Liver (tissue), 9 donors: Measurements from ENCODE around the gene SLC30A3. TPM values are rescaled to one million over a fixed set of nuclear protein-coding genes. Genes with fewer than 3 reads are reported as not detected.

Experiments used
- DNase-seq: peaks from one replicate; pipeline ENCODE4 v3.0.0-alpha.2; 2017; ENCODE audit warnings: low spot score
- H3K27ac ChIP-seq, 2 donors: one replicate each; pipeline ENCODE4 v1.7.0; 2013; ENCODE audit warnings: inconsistent platforms in 2 of 2, low read length in 2 of 2, control low read depth in 1 of 2, low read depth in 1 of 2, mild to moderate bottlenecking in 1 of 2
- H3K27me3 ChIP-seq, 4 donors: one replicate each; pipeline versions ENCODE4 v1.6.1 to v1.7.0; 2013; ENCODE audit warnings: low read length in 3 of 4, inconsistent platforms in 1 of 4, mild to moderate bottlenecking in 1 of 4, moderate library complexity in 1 of 4; ENCODE audit not compliant: control insufficient read depth in 4 of 4, insufficient read depth in 4 of 4
- H3K36me3 ChIP-seq, 4 donors: one replicate each; pipeline versions ENCODE4 v1.6.1 to v1.7.0; 2013; ENCODE audit warnings: low read length in 3 of 4, mild to moderate bottlenecking in 3 of 4, low read depth in 1 of 4, moderate library complexity in 1 of 4; ENCODE audit not compliant: control insufficient read depth in 4 of 4, insufficient read depth in 3 of 4
- H3K4me1 ChIP-seq, 4 donors: one replicate each; pipeline versions ENCODE4 v1.6.1 to v1.7.0; 2013; ENCODE audit warnings: low read length in 3 of 4, mild to moderate bottlenecking in 3 of 4, moderate library complexity in 1 of 4; ENCODE audit not compliant: control insufficient read depth in 4 of 4, insufficient read depth in 4 of 4
- H3K4me3 ChIP-seq, 3 donors: one replicate each; pipeline versions ENCODE4 v1.6.1 to v1.7.0; 2013; ENCODE audit warnings: low read length in 3 of 3, control low read depth in 1 of 3, low read depth in 1 of 3, mild to moderate bottlenecking in 1 of 3
- H3K9ac ChIP-seq, 2 donors: one replicate each; pipeline ENCODE4 v1.7.0; 2013; ENCODE audit warnings: low read length in 2 of 2, mild to moderate bottlenecking in 2 of 2, moderate library complexity in 2 of 2, control low read depth in 1 of 2, low read depth in 1 of 2
- H3K9me3 ChIP-seq, 4 donors: one replicate each; pipeline versions ENCODE4 v1.6.1 to v1.7.0; 2013; ENCODE audit warnings: low read length in 3 of 4; ENCODE audit not compliant: control insufficient read depth in 4 of 4
- EGR1 ChIP-seq, 2 donors: IDR thresholded peaks; 2 replicates each; pipeline ENCODE4 v1.6.1; 2016 to 2018; ENCODE audit warnings: antibody characterized with exemption in 2 of 2, low read depth in 2 of 2
- FOXA1 ChIP-seq: IDR thresholded peaks from 2 replicates; pipeline ENCODE4 v1.6.1; 2016; ENCODE audit warnings: antibody characterized with exemption
- FOXA2 ChIP-seq: IDR thresholded peaks from 2 replicates; pipeline ENCODE4 v1.6.1; 2016; ENCODE audit warnings: antibody characterized with exemption
- GABPA ChIP-seq, 2 donors: IDR thresholded peaks in 1 of 2; conservative IDR thresholded peaks in 1 of 2; 2 replicates each; pipeline ENCODE4 v1.6.1; 2016; ENCODE audit warnings: antibody characterized with exemption in 2 of 2, mild to moderate bottlenecking in 1 of 2, moderate library complexity in 1 of 2
- HNF4A ChIP-seq, 2 donors: conservative IDR thresholded peaks; 2 replicates each; pipeline ENCODE4 v1.6.1; 2016; ENCODE audit warnings: antibody characterized with exemption in 2 of 2, mild to moderate bottlenecking in 2 of 2
- HNF4G ChIP-seq: IDR thresholded peaks from 2 replicates; pipeline ENCODE4 v1.6.1; 2016; ENCODE audit warnings: antibody characterized with exemption
- JUND ChIP-seq, 2 donors: IDR thresholded peaks; 2 replicates each; pipeline ENCODE4 v1.6.1; 2016; ENCODE audit warnings: antibody characterized with exemption in 2 of 2
- NR2F2 ChIP-seq: IDR thresholded peaks from 2 replicates; pipeline ENCODE4 v1.6.1; 2016; ENCODE audit warnings: antibody characterized with exemption
- RAD21 ChIP-seq, 2 donors: IDR thresholded peaks; 2 replicates each; pipeline ENCODE4 v1.6.1; 2016; ENCODE audit warnings: antibody characterized with exemption in 2 of 2, mild to moderate bottlenecking in 2 of 2
- RXRA ChIP-seq, 2 donors: IDR thresholded peaks; 2 replicates each; pipeline ENCODE4 v1.6.1; 2017 to 2018; ENCODE audit warnings: antibody characterized with exemption in 2 of 2, mild to moderate bottlenecking in 1 of 2
- SP1 ChIP-seq: IDR thresholded peaks from 2 replicates; pipeline ENCODE4 v1.6.1; 2018; ENCODE audit warnings: antibody characterized with exemption, mild to moderate bottlenecking
- TAF1 ChIP-seq: conservative IDR thresholded peaks from 2 replicates; pipeline ENCODE4 v1.6.1; 2016; ENCODE audit warnings: antibody characterized with exemption, mild to moderate bottlenecking
- YY1 ChIP-seq: IDR thresholded peaks from 2 replicates; pipeline ENCODE4 v1.6.1; 2016; ENCODE audit warnings: antibody characterized with exemption, mild to moderate bottlenecking
- WGBS: extraction: QIAGEN DNeasy Blood & Tissue Kit; methylation state at CpG from one replicate; pipeline ENCODE4 v1.1.7; 2013; 5-methylcytosine and 5-hydroxymethylcytosine counted together
- polyA plus RNA-seq, 2 donors: library from polyadenylated mRNA; stranded (reverse) in 1 of 2; unstranded in 1 of 2; fragments of 200-250 nt in 1 of 2; fragments of >200 nt in 1 of 2; fragmentation: Nextera tagmentation in 1 of 2; extraction: Ambion mirVana in 1 of 2; gene quantifications; one replicate each; pipeline versions ENCODE4 v1.2.1 to v1.2.3, GENCODE V29; 2013 to 2015
- total RNA-seq, 2 donors: library from RNA; depleted of rRNA; stranded (reverse); fragments of >200 nt; gene quantifications; one replicate each; pipeline ENCODE4 v1.2.3, GENCODE V29; 2014
- TF ChIP-seq, protein P1 (sequence below): fragments of 150-350 bp; IDR thresholded peaks from 2 replicates; pipeline ENCODE4 v1.5.1; 2017; ENCODE audit warnings: improper control_type of control experiment, low read depth, low read length; ENCODE audit not compliant: missing input control
- TF ChIP-seq, protein P2 (sequence below): IDR thresholded peaks from 2 replicates; pipeline ENCODE4 v1.6.1; 2016; ENCODE audit warnings: antibody characterized with exemption
- TF ChIP-seq, protein P3 (sequence below): IDR thresholded peaks from 2 replicates; pipeline ENCODE4 v1.6.1; 2016; ENCODE audit warnings: antibody characterized with exemption
- TF ChIP-seq, protein P4 (sequence below): IDR thresholded peaks from 2 replicates; pipeline ENCODE4 v1.6.1; 2016; ENCODE audit warnings: antibody characterized with exemption
- TF ChIP-seq, protein P5 (sequence below): IDR thresholded peaks from 2 replicates; pipeline ENCODE4 v1.6.1; 2016; ENCODE audit warnings: antibody characterized with exemption, mild to moderate bottlenecking
- donor health status: healthy.
- donor health status: healthy.
- donor health status: healthy.
- donor health status: healthy.
- donor health status: healthy.

SLC30A3 gene
- total and polyA plus RNA-seq, 4 donors: 0.20 TPM; not detected in 3

DNA sequence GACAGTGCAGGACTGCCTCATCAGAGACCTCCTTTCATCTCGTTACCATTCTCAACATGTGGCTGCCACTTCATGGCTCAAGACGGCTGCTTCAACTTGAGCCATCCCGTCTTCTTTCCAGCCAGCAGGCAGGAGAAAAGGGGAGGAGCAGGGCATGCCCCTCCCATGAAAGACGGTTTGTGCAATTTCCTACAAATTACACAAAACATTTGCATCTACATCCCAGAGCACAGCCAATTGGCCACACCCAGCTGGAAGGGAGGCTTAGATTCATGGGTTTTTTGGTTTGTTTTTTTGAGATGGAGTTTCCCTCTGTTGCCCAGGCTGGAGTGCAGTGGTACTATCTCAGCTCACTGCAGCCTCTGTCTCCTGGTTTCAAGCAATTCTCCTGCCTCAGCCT is 33.6 kb upstream of the SLC30A3 start:
- H3K4me3 ChIP-seq: no peak overlapping the region
- peaks cover 2 to 11% (median 7%) of the 10 kb centered on the region in 4 donors for H3K4me1 ChIP-seq
- no peaks in the 10 kb centered on the region for H3K9me3 ChIP-seq
- WGBS: 70% methylated on average over 4 of the region's 4 CpGs
- H3K9ac ChIP-seq: no peak overlapping the region
- H3K27ac ChIP-seq: no peak overlapping the region
- TF ChIP-seq NR2F2: no peak
- no peak for TF ChIP-seq GABPA (IDR thresholded peaks at IDR 0.05 in 1 of 2, conservative IDR thresholded peaks at IDR 0.05 in 1 of 2)
- TF ChIP-seq FOXA2: no peak
- TF ChIP-seq, protein P1, sequence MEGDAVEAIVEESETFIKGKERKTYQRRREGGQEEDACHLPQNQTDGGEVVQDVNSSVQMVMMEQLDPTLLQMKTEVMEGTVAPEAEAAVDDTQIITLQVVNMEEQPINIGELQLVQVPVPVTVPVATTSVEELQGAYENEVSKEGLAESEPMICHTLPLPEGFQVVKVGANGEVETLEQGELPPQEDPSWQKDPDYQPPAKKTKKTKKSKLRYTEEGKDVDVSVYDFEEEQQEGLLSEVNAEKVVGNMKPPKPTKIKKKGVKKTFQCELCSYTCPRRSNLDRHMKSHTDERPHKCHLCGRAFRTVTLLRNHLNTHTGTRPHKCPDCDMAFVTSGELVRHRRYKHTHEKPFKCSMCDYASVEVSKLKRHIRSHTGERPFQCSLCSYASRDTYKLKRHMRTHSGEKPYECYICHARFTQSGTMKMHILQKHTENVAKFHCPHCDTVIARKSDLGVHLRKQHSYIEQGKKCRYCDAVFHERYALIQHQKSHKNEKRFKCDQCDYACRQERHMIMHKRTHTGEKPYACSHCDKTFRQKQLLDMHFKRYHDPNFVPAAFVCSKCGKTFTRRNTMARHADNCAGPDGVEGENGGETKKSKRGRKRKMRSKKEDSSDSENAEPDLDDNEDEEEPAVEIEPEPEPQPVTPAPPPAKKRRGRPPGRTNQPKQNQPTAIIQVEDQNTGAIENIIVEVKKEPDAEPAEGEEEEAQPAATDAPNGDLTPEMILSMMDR: no peak
- TF ChIP-seq HNF4G: no peak
- TF ChIP-seq FOXA1: no peak
- no peak for TF ChIP-seq TAF1
- no peak for TF ChIP-seq EGR1 (IDR thresholded peaks at IDR 0.05; ENCODE audit: low read depth in 2 of 2)
- TF ChIP-seq HNF4A (conservative IDR thresholded peaks at IDR 0.05): no peak
- no peak for TF ChIP-seq JUND (IDR thresholded peaks at IDR 0.05)
- TF ChIP-seq, protein P2, sequence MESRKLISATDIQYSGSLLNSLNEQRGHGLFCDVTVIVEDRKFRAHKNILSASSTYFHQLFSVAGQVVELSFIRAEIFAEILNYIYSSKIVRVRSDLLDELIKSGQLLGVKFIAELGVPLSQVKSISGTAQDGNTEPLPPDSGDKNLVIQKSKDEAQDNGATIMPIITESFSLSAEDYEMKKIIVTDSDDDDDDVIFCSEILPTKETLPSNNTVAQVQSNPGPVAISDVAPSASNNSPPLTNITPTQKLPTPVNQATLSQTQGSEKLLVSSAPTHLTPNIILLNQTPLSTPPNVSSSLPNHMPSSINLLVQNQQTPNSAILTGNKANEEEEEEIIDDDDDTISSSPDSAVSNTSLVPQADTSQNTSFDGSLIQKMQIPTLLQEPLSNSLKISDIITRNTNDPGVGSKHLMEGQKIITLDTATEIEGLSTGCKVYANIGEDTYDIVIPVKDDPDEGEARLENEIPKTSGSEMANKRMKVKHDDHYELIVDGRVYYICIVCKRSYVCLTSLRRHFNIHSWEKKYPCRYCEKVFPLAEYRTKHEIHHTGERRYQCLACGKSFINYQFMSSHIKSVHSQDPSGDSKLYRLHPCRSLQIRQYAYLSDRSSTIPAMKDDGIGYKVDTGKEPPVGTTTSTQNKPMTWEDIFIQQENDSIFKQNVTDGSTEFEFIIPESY: no peak
- TF ChIP-seq RXRA (IDR thresholded peaks at IDR 0.05): no peak
- no peak for TF ChIP-seq YY1
- TF ChIP-seq, protein P3, sequence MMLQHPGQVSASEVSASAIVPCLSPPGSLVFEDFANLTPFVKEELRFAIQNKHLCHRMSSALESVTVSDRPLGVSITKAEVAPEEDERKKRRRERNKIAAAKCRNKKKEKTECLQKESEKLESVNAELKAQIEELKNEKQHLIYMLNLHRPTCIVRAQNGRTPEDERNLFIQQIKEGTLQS: no peak
- no peak for TF ChIP-seq RAD21 (IDR thresholded peaks at IDR 0.05)
- TF ChIP-seq, protein P4, sequence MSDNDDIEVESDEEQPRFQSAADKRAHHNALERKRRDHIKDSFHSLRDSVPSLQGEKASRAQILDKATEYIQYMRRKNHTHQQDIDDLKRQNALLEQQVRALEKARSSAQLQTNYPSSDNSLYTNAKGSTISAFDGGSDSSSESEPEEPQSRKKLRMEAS: no peak
- TF ChIP-seq, protein P5, sequence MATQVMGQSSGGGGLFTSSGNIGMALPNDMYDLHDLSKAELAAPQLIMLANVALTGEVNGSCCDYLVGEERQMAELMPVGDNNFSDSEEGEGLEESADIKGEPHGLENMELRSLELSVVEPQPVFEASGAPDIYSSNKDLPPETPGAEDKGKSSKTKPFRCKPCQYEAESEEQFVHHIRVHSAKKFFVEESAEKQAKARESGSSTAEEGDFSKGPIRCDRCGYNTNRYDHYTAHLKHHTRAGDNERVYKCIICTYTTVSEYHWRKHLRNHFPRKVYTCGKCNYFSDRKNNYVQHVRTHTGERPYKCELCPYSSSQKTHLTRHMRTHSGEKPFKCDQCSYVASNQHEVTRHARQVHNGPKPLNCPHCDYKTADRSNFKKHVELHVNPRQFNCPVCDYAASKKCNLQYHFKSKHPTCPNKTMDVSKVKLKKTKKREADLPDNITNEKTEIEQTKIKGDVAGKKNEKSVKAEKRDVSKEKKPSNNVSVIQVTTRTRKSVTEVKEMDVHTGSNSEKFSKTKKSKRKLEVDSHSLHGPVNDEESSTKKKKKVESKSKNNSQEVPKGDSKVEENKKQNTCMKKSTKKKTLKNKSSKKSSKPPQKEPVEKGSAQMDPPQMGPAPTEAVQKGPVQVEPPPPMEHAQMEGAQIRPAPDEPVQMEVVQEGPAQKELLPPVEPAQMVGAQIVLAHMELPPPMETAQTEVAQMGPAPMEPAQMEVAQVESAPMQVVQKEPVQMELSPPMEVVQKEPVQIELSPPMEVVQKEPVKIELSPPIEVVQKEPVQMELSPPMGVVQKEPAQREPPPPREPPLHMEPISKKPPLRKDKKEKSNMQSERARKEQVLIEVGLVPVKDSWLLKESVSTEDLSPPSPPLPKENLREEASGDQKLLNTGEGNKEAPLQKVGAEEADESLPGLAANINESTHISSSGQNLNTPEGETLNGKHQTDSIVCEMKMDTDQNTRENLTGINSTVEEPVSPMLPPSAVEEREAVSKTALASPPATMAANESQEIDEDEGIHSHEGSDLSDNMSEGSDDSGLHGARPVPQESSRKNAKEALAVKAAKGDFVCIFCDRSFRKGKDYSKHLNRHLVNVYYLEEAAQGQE: no peak
- TF ChIP-seq SP1: no peak
- H3K36me3 ChIP-seq: no peaks in the 10 kb centered on the region
- no peak for DNase-seq
- no peaks in the 10 kb centered on the region for H3K27me3 ChIP-seq
